Loucy (cell line): ENCODE data around the gene RNF2.

Source experiments
- H2AFZ ChIP-seq: fragments of 200-600 bp; sonication (generic); 2 replicates; pipeline ENCODE4 v1.6.0; 2016; ENCODE audit warnings: antibody characterized with exemption, mild to moderate bottlenecking, low read length, moderate library complexity
- H3F3A ChIP-seq: fragments of 200-600 bp; 2 replicates; pipeline ENCODE4 v1.6.0; 2016; ENCODE audit warnings: antibody characterized with exemption, low read depth, mild to moderate bottlenecking
- H3K27me3 ChIP-seq: fragments of 200-600 bp; sonication (generic); 2 replicates; pipeline ENCODE4 v1.6.1; 2014; ENCODE audit warnings: low read length, mild to moderate bottlenecking; ENCODE audit not compliant: insufficient read depth, poor library complexity, severe bottlenecking
- H3K36me3 ChIP-seq: fragments of 200-600 bp; sonication (generic); 2 replicates; pipeline ENCODE4 v1.6.1; 2016; ENCODE audit warnings: low read length; ENCODE audit not compliant: insufficient read depth
- H3K4me1 ChIP-seq: fragments of 200-600 bp; sonication (generic); 2 replicates; pipeline ENCODE4 v1.5.1; 2014; ENCODE audit warnings: low read length, mild to moderate bottlenecking; ENCODE audit not compliant: insufficient read depth, poor library complexity, severe bottlenecking
- H3K4me2 ChIP-seq: fragments of 200-600 bp; sonication (generic); 2 replicates; pipeline ENCODE4 v1.6.0; 2014; ENCODE audit warnings: antibody characterized with exemption, low read length, low read depth, mild to moderate bottlenecking; ENCODE audit not compliant: poor library complexity, severe bottlenecking
- H3K4me3 ChIP-seq: fragments of 200-600 bp; sonication (generic); 2 replicates; pipeline ENCODE4 v1.5.1; 2014; ENCODE audit warnings: low read length, mild to moderate bottlenecking, mixed read lengths; ENCODE audit not compliant: poor library complexity, severe bottlenecking
- H3K79me2 ChIP-seq: fragments of 200-600 bp; sonication (generic); 2 replicates; pipeline ENCODE4 v1.6.1; 2014; ENCODE audit warnings: low read length; ENCODE audit not compliant: insufficient read depth
- H3K9ac ChIP-seq: fragments of 200-600 bp; sonication (generic); 2 replicates; pipeline ENCODE4 v1.6.0; 2014; ENCODE audit warnings: mild to moderate bottlenecking, low read depth, low read length, moderate library complexity; ENCODE audit not compliant: poor library complexity, severe bottlenecking
- H3K9me2 ChIP-seq: fragments of 200-600 bp; sonication (generic); replicated peaks from 2 replicates; pipeline ENCODE4 v1.6.1; 2016; ENCODE audit warnings: low read depth, low read length, mixed read lengths
- H3K9me3 ChIP-seq: fragments of 200-600 bp; sonication (generic); 2 replicates; pipeline ENCODE4 v1.6.1; 2014; ENCODE audit warnings: mild to moderate bottlenecking, antibody characterized with exemption, low read length, low read depth; ENCODE audit not compliant: insufficient read depth
- H4K20me1 ChIP-seq: fragments of 200-600 bp; sonication (generic); 2 replicates; pipeline ENCODE4 v1.6.0; 2014; ENCODE audit warnings: antibody characterized with exemption, low read length, mild to moderate bottlenecking; ENCODE audit not compliant: insufficient read depth, poor library complexity, severe bottlenecking
- EZH2phosphoT487 ChIP-seq: fragments of 200-600 bp; IDR thresholded peaks from 2 replicates; pipeline ENCODE4 v1.6.1; 2018; ENCODE audit warnings: antibody characterized with exemption, mild to moderate bottlenecking, moderate library complexity, borderline replicate concordance
- TF ChIP-seq, protein P1 (sequence below): fragments of 200-600 bp; sonication (generic); conservative IDR thresholded peaks from 2 replicates; pipeline ENCODE4 v1.5.1; 2014; ENCODE audit warnings: mild to moderate bottlenecking, antibody characterized with exemption, low read length

Gene RNF2

DNA sequence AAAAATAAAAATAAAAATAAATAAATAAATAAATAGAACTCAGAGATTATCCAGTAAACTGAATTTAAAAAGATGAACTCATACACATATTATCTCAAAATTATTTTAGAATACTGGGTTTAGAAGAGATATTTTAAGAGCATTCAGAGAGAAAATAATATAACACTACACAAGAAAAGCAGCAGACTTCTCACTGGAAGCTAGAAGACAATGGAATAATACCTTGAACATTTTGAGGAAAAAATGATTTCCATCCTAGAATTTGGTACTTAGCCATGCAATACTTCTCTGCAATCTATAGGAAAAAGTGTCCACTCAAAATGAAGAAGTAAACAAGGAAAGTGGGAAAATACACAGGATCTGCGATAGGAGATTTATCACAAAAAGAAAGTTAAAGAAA is 87.2 kb downstream of the RNF2 start:
- Histone ChIP-seq H3K9me3 (no peaks in the 10 kb centered on the region), H3K36me3 (peaks cover 3% of the 10 kb centered on the region; the same call in 1 of the 2 replicates), H3K79me2 (no peaks in the 10 kb centered on the region), H3K4me3 (no peak overlapping the region), H3K4me2 (no peak overlapping the region), H3F3A (no peaks in the 10 kb centered on the region), H3K27me3 (no peaks in the 10 kb centered on the region), H3K9ac (no peak overlapping the region), H3K4me1 (no peaks in the 10 kb centered on the region), H2AFZ (no peak overlapping the region), H4K20me1 (no peaks in the 10 kb centered on the region), H3K9me2 (no peaks in the 10 kb centered on the region)
- TF ChIP-seq, protein P1, sequence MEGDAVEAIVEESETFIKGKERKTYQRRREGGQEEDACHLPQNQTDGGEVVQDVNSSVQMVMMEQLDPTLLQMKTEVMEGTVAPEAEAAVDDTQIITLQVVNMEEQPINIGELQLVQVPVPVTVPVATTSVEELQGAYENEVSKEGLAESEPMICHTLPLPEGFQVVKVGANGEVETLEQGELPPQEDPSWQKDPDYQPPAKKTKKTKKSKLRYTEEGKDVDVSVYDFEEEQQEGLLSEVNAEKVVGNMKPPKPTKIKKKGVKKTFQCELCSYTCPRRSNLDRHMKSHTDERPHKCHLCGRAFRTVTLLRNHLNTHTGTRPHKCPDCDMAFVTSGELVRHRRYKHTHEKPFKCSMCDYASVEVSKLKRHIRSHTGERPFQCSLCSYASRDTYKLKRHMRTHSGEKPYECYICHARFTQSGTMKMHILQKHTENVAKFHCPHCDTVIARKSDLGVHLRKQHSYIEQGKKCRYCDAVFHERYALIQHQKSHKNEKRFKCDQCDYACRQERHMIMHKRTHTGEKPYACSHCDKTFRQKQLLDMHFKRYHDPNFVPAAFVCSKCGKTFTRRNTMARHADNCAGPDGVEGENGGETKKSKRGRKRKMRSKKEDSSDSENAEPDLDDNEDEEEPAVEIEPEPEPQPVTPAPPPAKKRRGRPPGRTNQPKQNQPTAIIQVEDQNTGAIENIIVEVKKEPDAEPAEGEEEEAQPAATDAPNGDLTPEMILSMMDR = no peak

DNA sequence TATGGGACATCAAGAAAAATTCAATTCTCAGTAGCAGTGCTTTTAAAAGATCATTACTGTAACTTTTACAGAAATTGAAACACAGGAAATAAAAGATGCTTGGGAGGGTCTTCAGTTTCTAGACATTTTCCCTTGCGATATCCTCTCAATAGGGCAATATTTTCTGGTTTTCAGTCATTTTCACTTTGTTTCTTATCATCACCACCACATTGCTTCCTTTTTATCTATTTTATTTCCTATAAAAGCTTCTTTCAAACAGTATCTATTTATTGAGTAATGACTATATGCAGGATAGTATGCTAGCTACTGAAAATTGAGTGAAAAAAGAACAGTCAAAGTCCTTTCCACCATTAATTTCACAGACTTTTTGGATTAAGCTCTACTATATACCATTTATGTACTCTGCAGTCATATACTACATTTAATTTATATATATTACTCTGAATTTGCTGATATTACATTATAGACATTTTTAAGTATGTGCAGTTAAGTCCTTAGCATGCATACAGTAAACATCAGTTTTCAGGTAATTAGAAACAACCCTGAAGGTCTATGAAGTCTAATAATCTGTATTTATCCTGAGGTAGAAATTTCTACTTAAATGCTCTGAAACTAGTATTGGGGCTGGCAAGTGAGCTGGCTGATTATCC is 92.7 kb downstream of the RNF2 start:
- Histone ChIP-seq H3K36me3 (no peaks in the 10 kb centered on the region), H3K9me2 (no peaks in the 10 kb centered on the region)

DNA sequence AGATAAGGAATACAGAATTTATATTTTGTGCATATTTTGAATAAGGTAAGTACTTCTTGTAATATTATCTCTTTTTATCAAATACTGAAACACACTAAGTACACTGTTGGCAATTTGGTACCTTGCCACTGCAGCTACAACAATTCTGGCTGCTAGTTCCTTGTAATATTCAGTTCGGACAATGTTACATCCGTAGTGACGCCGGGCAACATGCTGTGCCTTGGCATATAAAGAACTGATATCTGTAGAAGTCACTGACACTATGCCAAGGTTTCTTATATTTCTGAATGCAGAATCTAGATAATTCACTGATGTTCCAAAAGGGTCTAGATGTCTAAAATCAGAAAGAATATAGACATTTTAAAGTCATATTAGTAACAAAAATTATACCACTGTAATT is 93.9 kb downstream of the RNF2 start:
- Histone ChIP-seq H3K36me3 (no peaks in the 10 kb centered on the region), H3F3A (no peaks in the 10 kb centered on the region), H3K27me3 (no peaks in the 10 kb centered on the region), H3K9me3 (no peaks in the 10 kb centered on the region), H3K4me1 (no peaks in the 10 kb centered on the region), H3K79me2 (no peaks in the 10 kb centered on the region), H3K4me2 (no peak overlapping the region), H4K20me1 (no peaks in the 10 kb centered on the region), H2AFZ (no peak overlapping the region), H3K9ac (no peak overlapping the region), H3K9me2 (no peaks in the 10 kb centered on the region), H3K4me3 (no peak overlapping the region)
- TF ChIP-seq, protein P1 = no peak
- TF ChIP-seq EZH2phosphoT487 = no peak

More for the DNA sequence above, 92.7 kb downstream of the RNF2 start:
- Histone ChIP-seq H3K9me3 (no peaks in the 10 kb centered on the region), H3K4me1 (no peaks in the 10 kb centered on the region), H3K27me3 (no peaks in the 10 kb centered on the region), H3K79me2 (no peaks in the 10 kb centered on the region), H3K4me3 (no peak overlapping the region), H3F3A (no peaks in the 10 kb centered on the region), H3K4me2 (no peak overlapping the region), H2AFZ (no peak overlapping the region), H3K9ac (no peak overlapping the region), H4K20me1 (no peaks in the 10 kb centered on the region)
- TF ChIP-seq EZH2phosphoT487 = no peak
- TF ChIP-seq, protein P1 = no peak
